Measurements from ENCODE around the gene TAF5L. TPM values are rescaled to one million over a fixed set of nuclear protein-coding genes. Genes with fewer than 3 reads are reported as not detected.

The TAF5L gene
- polyA plus RNA-seq (2013, experiment 1 of 2): 16.7 TPM
- 17.5 TPM for polyA plus RNA-seq (2013, experiment 2 of 2)

- Histone ChIP-seq H3K27ac (ENCODE audit: low read length, poor library complexity, severe bottlenecking) (peak within 1 kb of the TSS; percentile 21), H3K9ac (ENCODE audit: low read length) (peak within 1 kb of the TSS; percentile 85), H2BK120ac (ENCODE audit: low read depth, low read length) (peak within 1 kb of the TSS; percentile 91), H2AFZ (ENCODE audit: low read depth, low read length) (peak within 1 kb of the TSS; percentile 89), H4K91ac (ENCODE audit: low read length) (peak within 1 kb of the TSS; percentile 69), H2BK12ac (ENCODE audit: low read length in 2 of 2) (no peak within 1 kb of the TSS), H2BK15ac (ENCODE audit: low read depth, poor library complexity, severe bottlenecking) (peak within 1 kb of the TSS; percentile 99), H3K4me3 (ENCODE audit: insufficient read depth in 1 of 2, low read depth in 1 of 2, low read length in 2 of 2) (peak within 1 kb of the TSS; percentile 88 to 96), H2BK5ac (ENCODE audit: low read depth, low read length, poor library complexity, severe bottlenecking) (no peak within 1 kb of the TSS), H3K27me3 (ENCODE audit: control insufficient read depth in 1 of 2, insufficient read depth in 1 of 2, low read length in 2 of 2) (no peaks in the 10 kb centered on the region), H3K4ac (ENCODE audit: low read depth in 1 of 2, low read length in 2 of 2) (peak within 1 kb of the TSS; percentile 54 to 77), H3K23ac (ENCODE audit: low read length in 2 of 2) (peak within 1 kb of the TSS in 1 of 2 experiments; percentile 94), H3K9me3 (ENCODE audit: control insufficient read depth, low read length) (no peaks in the 10 kb centered on the region), H4K8ac (ENCODE audit: low read length) (peak within 1 kb of the TSS; percentile 56), H3K36me3 (ENCODE audit: control insufficient read depth in 1 of 2, insufficient read depth in 2 of 2, low read depth in 1 of 2, low read length in 2 of 2) (peaks cover 0 to 5% of the 10 kb centered on the region in 2 experiments), H2AK5ac (ENCODE audit: low read length, severe bottlenecking) (no peak within 1 kb of the TSS), H3K4me1 (ENCODE audit: control insufficient read depth, insufficient read depth, low read depth, low read length) (peaks cover 4% of the 10 kb centered on the region), H3K14ac (ENCODE audit: low read length in 2 of 2) (peak within 1 kb of the TSS in 1 of 2 experiments; percentile 86), H3K18ac (ENCODE audit: low read depth in 1 of 2, low read length in 2 of 2) (peak within 1 kb of the TSS; percentile 47 to 75), H3K79me1 (replicated peaks; ENCODE audit: low read length, poor library complexity, severe bottlenecking) (peaks cover 9% of the 10 kb centered on the region), H3K4me2 (ENCODE audit: low read length, poor library complexity, severe bottlenecking) (peak within 1 kb of the TSS; percentile 93)
- peak; percentile 90 for DNase-seq
- under 1% methylated on average over 81 of the region's 97 CpGs for WGBS
These were observed at the start of gene TAF5L, which contains the start of gene URB2 for GRCh38 chr1:229625915-229626831. TAF5L (minus strand) TSS chr1:229626122; CDS start chr1:229614482, 11,640 bp downstream. URB2 (plus strand) TSS chr1:229626247; CDS start chr1:229627634, 1,387 bp downstream.

DNA sequence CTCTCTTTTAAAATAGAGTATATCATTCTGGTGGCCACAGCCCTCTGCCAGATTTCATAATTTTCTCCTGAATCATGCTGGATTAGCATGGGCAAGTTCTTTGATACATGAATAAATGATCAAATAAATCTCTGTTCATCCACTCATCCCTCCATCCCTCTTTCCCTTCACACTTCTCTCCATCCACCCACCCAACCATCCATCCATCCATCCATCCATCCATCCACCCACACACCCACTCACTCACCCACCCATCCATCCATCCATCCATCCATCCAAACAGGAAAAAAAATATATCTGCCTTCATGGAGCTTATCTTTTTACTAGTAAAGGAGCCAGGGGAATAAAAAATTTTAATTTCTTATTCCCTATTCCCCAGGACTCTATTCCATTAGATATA is 49.5 kb upstream of the TAF5L start:
- H4K8ac ChIP-seq (ENCODE audit: low read length): no peak overlapping the region
- no peak overlapping the region for H2BK5ac ChIP-seq (ENCODE audit: low read depth, low read length, poor library complexity, severe bottlenecking)
- no peak overlapping the region for H2BK12ac ChIP-seq (ENCODE audit: low read length in 2 of 2)
- no peaks in the 10 kb centered on the region for H3K36me3 ChIP-seq (ENCODE audit: control insufficient read depth in 1 of 2, insufficient read depth in 2 of 2, low read depth in 1 of 2, low read length in 2 of 2)
- no peaks in the 10 kb centered on the region for H3K79me1 ChIP-seq (replicated peaks; ENCODE audit: low read length, poor library complexity, severe bottlenecking)
- no peaks in the 10 kb centered on the region for H3K9me3 ChIP-seq (ENCODE audit: control insufficient read depth, low read length)
- H3K27ac ChIP-seq (ENCODE audit: low read length, poor library complexity, severe bottlenecking): no peak overlapping the region
- H2AFZ ChIP-seq (ENCODE audit: low read depth, low read length): no peak overlapping the region
- no peak for DNase-seq
- H3K14ac ChIP-seq (ENCODE audit: low read length in 2 of 2): no peak overlapping the region
- no peak overlapping the region for H3K23ac ChIP-seq (ENCODE audit: low read length in 2 of 2)
- no peaks in the 10 kb centered on the region for H3K27me3 ChIP-seq (ENCODE audit: control insufficient read depth in 1 of 2, insufficient read depth in 1 of 2, low read length in 2 of 2)
- H3K4ac ChIP-seq (ENCODE audit: low read depth in 1 of 2, low read length in 2 of 2): no peak overlapping the region
- H3K9ac ChIP-seq (ENCODE audit: low read length): no peak overlapping the region
- no peak overlapping the region for H3K18ac ChIP-seq (ENCODE audit: low read depth in 1 of 2, low read length in 2 of 2)
- H3K4me2 ChIP-seq (ENCODE audit: low read length, poor library complexity, severe bottlenecking): no peak overlapping the region
- H3K4me3 ChIP-seq (ENCODE audit: insufficient read depth in 1 of 2, low read depth in 1 of 2, low read length in 2 of 2): no peak overlapping the region
- H2BK120ac ChIP-seq (ENCODE audit: low read depth, low read length): no peak overlapping the region
- H4K91ac ChIP-seq (ENCODE audit: low read length): no peak overlapping the region
- no peaks in the 10 kb centered on the region for H3K4me1 ChIP-seq (ENCODE audit: control insufficient read depth, insufficient read depth, low read depth, low read length)
- H2BK15ac ChIP-seq (ENCODE audit: low read depth, poor library complexity, severe bottlenecking): no peak overlapping the region
- H2AK5ac ChIP-seq (ENCODE audit: low read length, severe bottlenecking): no peak overlapping the region

GRCh38 chr1:229674042-229674441 is 48.1 kb upstream of the TAF5L start:
- Histone ChIP-seq H3K79me1 (replicated peaks; ENCODE audit: low read length, poor library complexity, severe bottlenecking) (no peaks in the 10 kb centered on the region), H3K9ac (ENCODE audit: low read length) (no peak overlapping the region), H3K18ac (ENCODE audit: low read depth in 1 of 2, low read length in 2 of 2) (no peak overlapping the region), H4K8ac (ENCODE audit: low read length) (no peak overlapping the region), H2BK5ac (ENCODE audit: low read depth, low read length, poor library complexity, severe bottlenecking) (no peak overlapping the region), H3K4ac (ENCODE audit: low read depth in 1 of 2, low read length in 2 of 2) (no peak overlapping the region), H3K23ac (ENCODE audit: low read length in 2 of 2) (no peak overlapping the region), H2BK12ac (ENCODE audit: low read length in 2 of 2) (no peak overlapping the region), H3K27ac (ENCODE audit: low read length, poor library complexity, severe bottlenecking) (no peak overlapping the region), H3K27me3 (ENCODE audit: control insufficient read depth in 1 of 2, insufficient read depth in 1 of 2, low read length in 2 of 2) (no peaks in the 10 kb centered on the region), H3K4me3 (ENCODE audit: insufficient read depth in 1 of 2, low read depth in 1 of 2, low read length in 2 of 2) (no peak overlapping the region), H3K4me1 (ENCODE audit: control insufficient read depth, insufficient read depth, low read depth, low read length) (no peaks in the 10 kb centered on the region), H2BK15ac (ENCODE audit: low read depth, poor library complexity, severe bottlenecking) (no peak overlapping the region), H4K91ac (ENCODE audit: low read length) (no peak overlapping the region), H3K36me3 (ENCODE audit: control insufficient read depth in 1 of 2, insufficient read depth in 2 of 2, low read depth in 1 of 2, low read length in 2 of 2) (no peaks in the 10 kb centered on the region), H2AFZ (ENCODE audit: low read depth, low read length) (no peak overlapping the region), H2AK5ac (ENCODE audit: low read length, severe bottlenecking) (no peak overlapping the region), H2BK120ac (ENCODE audit: low read depth, low read length) (no peak overlapping the region), H3K9me3 (ENCODE audit: control insufficient read depth, low read length) (no peaks in the 10 kb centered on the region), H3K14ac (ENCODE audit: low read length in 2 of 2) (no peak overlapping the region), H3K4me2 (ENCODE audit: low read length, poor library complexity, severe bottlenecking) (no peak overlapping the region)
- no peak for DNase-seq
- WGBS: 75% methylated on average over 2 of the region's 5 CpGs

GRCh38 chr1:229672246-229672645 is 46.3 kb upstream of the TAF5L start:
- H4K91ac ChIP-seq (ENCODE audit: low read length): no peak overlapping the region
- H2AK5ac ChIP-seq (ENCODE audit: low read length, severe bottlenecking): no peak overlapping the region
- no peaks in the 10 kb centered on the region for H3K4me1 ChIP-seq (ENCODE audit: control insufficient read depth, insufficient read depth, low read depth, low read length)
- 93% methylated on average over 2 of the region's 2 CpGs for WGBS
- no peak for DNase-seq
- no peak overlapping the region for H3K9ac ChIP-seq (ENCODE audit: low read length)
- H2BK120ac ChIP-seq (ENCODE audit: low read depth, low read length): no peak overlapping the region
- no peaks in the 10 kb centered on the region for H3K9me3 ChIP-seq (ENCODE audit: control insufficient read depth, low read length)
- H3K18ac ChIP-seq (ENCODE audit: low read depth in 1 of 2, low read length in 2 of 2): no peak overlapping the region
- H3K36me3 ChIP-seq (ENCODE audit: control insufficient read depth in 1 of 2, insufficient read depth in 2 of 2, low read depth in 1 of 2, low read length in 2 of 2): no peaks in the 10 kb centered on the region
- no peak overlapping the region for H4K8ac ChIP-seq (ENCODE audit: low read length)
- no peak overlapping the region for H3K23ac ChIP-seq (ENCODE audit: low read length in 2 of 2)
- H3K79me1 ChIP-seq (replicated peaks; ENCODE audit: low read length, poor library complexity, severe bottlenecking): no peaks in the 10 kb centered on the region
- no peak overlapping the region for H2BK15ac ChIP-seq (ENCODE audit: low read depth, poor library complexity, severe bottlenecking)
- no peak overlapping the region for H2AFZ ChIP-seq (ENCODE audit: low read depth, low read length)
- no peak overlapping the region for H3K14ac ChIP-seq (ENCODE audit: low read length in 2 of 2)
- no peak overlapping the region for H3K27ac ChIP-seq (ENCODE audit: low read length, poor library complexity, severe bottlenecking)
- no peaks in the 10 kb centered on the region for H3K27me3 ChIP-seq (ENCODE audit: control insufficient read depth in 1 of 2, insufficient read depth in 1 of 2, low read length in 2 of 2)
- no peak overlapping the region for H3K4me2 ChIP-seq (ENCODE audit: low read length, poor library complexity, severe bottlenecking)
- H2BK5ac ChIP-seq (ENCODE audit: low read depth, low read length, poor library complexity, severe bottlenecking): no peak overlapping the region
- H2BK12ac ChIP-seq (ENCODE audit: low read length in 2 of 2): no peak overlapping the region
- no peak overlapping the region for H3K4ac ChIP-seq (ENCODE audit: low read depth in 1 of 2, low read length in 2 of 2)
- H3K4me3 ChIP-seq (ENCODE audit: insufficient read depth in 1 of 2, low read depth in 1 of 2, low read length in 2 of 2): no peak overlapping the region
